Neural progenitor cell (in vitro differentiated cells): ENCODE results near the gene C1QTNF1. TPM values are rescaled to one million over a fixed set of nuclear protein-coding genes. Genes with fewer than 3 reads are reported as not detected.

Source experiments
- DNase-seq: peaks from one replicate; pipeline ENCODE4 v3.0.0-alpha.2; 2016; ENCODE audit warnings: low spot score
- H2AFZ ChIP-seq: fragments of 200-600 bp; sonication (generic); replicated peaks from 2 replicates; pipeline ENCODE4 v1.6.1; 2016; ENCODE audit warnings: antibody characterized with exemption
- H3F3A ChIP-seq: fragments of 200-600 bp; sonication (generic); 2 replicates; pipeline ENCODE4 v1.6.1; 2016; ENCODE audit warnings: antibody characterized with exemption, low read depth
- H3K27ac ChIP-seq: fragments of 200-600 bp; sonication (generic); 2 replicates; pipeline ENCODE4 v1.5.1; 2016; ENCODE audit warnings: mild to moderate bottlenecking
- H3K27me3 ChIP-seq: fragments of 200-600 bp; sonication (generic); 2 replicates; pipeline ENCODE4 v1.6.1; 2016; ENCODE audit warnings: mild to moderate bottlenecking, moderate library complexity
- H3K36me3 ChIP-seq: fragments of 200-600 bp; sonication (generic); 2 replicates; pipeline ENCODE4 v1.5.1; 2016
- H3K4me1 ChIP-seq: fragments of 200-600 bp; sonication (generic); 2 replicates; pipeline ENCODE4 v1.6.1; 2016; ENCODE audit warnings: mixed run types
- H3K4me2 ChIP-seq: fragments of 200-600 bp; sonication (generic); 2 replicates; pipeline ENCODE4 v1.6.1; 2016
- H3K4me3 ChIP-seq: fragments of 200-600 bp; sonication (generic); 2 replicates; pipeline ENCODE4 v1.5.1; 2016
- H3K79me2 ChIP-seq: fragments of 200-600 bp; sonication (generic); 2 replicates; pipeline ENCODE4 v1.6.1; 2016; ENCODE audit warnings: low read depth
- H3K9ac ChIP-seq: fragments of 200-600 bp; sonication (generic); 2 replicates; pipeline ENCODE4 v1.6.1; 2016
- H3K9me3 ChIP-seq: fragments of 200-600 bp; sonication (generic); 2 replicates; pipeline ENCODE4 v1.5.1; 2016; ENCODE audit warnings: low read depth
- H4K20me1 ChIP-seq: fragments of 200-600 bp; sonication (generic); 2 replicates; pipeline ENCODE4 v1.6.1; 2016; ENCODE audit warnings: low read depth
- H3K27ac Mint-ChIP-seq: 3 replicates; pipeline ENCODE4 v1.8.0; 2021; ENCODE audit warnings: mixed read lengths
- H3K27me3 Mint-ChIP-seq: 2 replicates; pipeline ENCODE4 v1.8.0; 2022; ENCODE audit warnings: low read depth, mild to moderate bottlenecking, inconsistent platforms, moderate library complexity, mixed read lengths; ENCODE audit not compliant: insufficient read depth
- H3K36me3 Mint-ChIP-seq: 3 replicates; pipeline ENCODE4 v1.8.0; 2021; ENCODE audit warnings: mixed read lengths
- H3K4me1 Mint-ChIP-seq: 3 replicates; pipeline ENCODE4 v1.8.0; 2021; ENCODE audit warnings: mixed read lengths
- H3K4me3 Mint-ChIP-seq: 3 replicates; pipeline ENCODE4 v1.8.0; 2021; ENCODE audit warnings: mild to moderate bottlenecking, moderate library complexity, mixed read lengths
- H3K9me3 Mint-ChIP-seq: 3 replicates; pipeline ENCODE4 v1.8.0; 2020; ENCODE audit warnings: mixed read lengths
- EZH2 ChIP-seq: fragments of 200-600 bp; sonication (generic); IDR thresholded peaks from 2 replicates; pipeline ENCODE4 v1.6.1; 2017; ENCODE audit warnings: antibody characterized with exemption, mild to moderate bottlenecking, moderate library complexity
- EZH2phosphoT487 ChIP-seq: fragments of 200-600 bp; sonication (generic); IDR thresholded peaks from 2 replicates; pipeline ENCODE4 v1.6.1; 2017; ENCODE audit warnings: antibody characterized with exemption
- total RNA-seq: library from RNA; depleted of rRNA; stranded (reverse); fragments of >200 nt; gene quantifications from 2 replicates; pipeline ENCODE4 v1.2.3, GENCODE V29; 2015; ENCODE audit warnings: low replicate concordance
- TF ChIP-seq, protein P1 (sequence below): fragments of 200-600 bp; sonication (generic); IDR thresholded peaks from 2 replicates; pipeline ENCODE4 v1.5.1; 2017; ENCODE audit warnings: antibody characterized with exemption, mild to moderate bottlenecking

C1QTNF1 gene
- total RNA-seq, 1 donor from 2014 or later = 1.4 TPM

- H3K36me3 ChIP-seq = no peaks in the 10 kb centered on the region
- no peaks in the 10 kb centered on the region for H3K9me3 ChIP-seq
- no peaks in the 10 kb centered on the region for H3K79me2 ChIP-seq
- no peaks in the 10 kb centered on the region for H3K27me3 ChIP-seq
- H3K27me3 Mint-ChIP-seq = peaks cover 13% of the 10 kb centered on the region
- no peak overlapping the region for H3K27ac Mint-ChIP-seq
- peaks cover 12% of the 10 kb centered on the region for H3F3A ChIP-seq
- H3K4me3 Mint-ChIP-seq = no peak overlapping the region
- H3K9me3 Mint-ChIP-seq = peaks cover 5% of the 10 kb centered on the region
- TF ChIP-seq, protein P1, sequence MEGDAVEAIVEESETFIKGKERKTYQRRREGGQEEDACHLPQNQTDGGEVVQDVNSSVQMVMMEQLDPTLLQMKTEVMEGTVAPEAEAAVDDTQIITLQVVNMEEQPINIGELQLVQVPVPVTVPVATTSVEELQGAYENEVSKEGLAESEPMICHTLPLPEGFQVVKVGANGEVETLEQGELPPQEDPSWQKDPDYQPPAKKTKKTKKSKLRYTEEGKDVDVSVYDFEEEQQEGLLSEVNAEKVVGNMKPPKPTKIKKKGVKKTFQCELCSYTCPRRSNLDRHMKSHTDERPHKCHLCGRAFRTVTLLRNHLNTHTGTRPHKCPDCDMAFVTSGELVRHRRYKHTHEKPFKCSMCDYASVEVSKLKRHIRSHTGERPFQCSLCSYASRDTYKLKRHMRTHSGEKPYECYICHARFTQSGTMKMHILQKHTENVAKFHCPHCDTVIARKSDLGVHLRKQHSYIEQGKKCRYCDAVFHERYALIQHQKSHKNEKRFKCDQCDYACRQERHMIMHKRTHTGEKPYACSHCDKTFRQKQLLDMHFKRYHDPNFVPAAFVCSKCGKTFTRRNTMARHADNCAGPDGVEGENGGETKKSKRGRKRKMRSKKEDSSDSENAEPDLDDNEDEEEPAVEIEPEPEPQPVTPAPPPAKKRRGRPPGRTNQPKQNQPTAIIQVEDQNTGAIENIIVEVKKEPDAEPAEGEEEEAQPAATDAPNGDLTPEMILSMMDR = no peak
- no peak for TF ChIP-seq EZH2phosphoT487
- no peak for TF ChIP-seq EZH2
- no peak for DNase-seq
- H3K27ac ChIP-seq = no peak overlapping the region
- H3K4me1 Mint-ChIP-seq = peaks cover 5% of the 10 kb centered on the region
- peaks cover 3% of the 10 kb centered on the region for H3K4me1 ChIP-seq
- H3K4me2 ChIP-seq = no peak overlapping the region
- no peak overlapping the region for H3K4me3 ChIP-seq
- H3K9ac ChIP-seq = no peak overlapping the region
- H2AFZ ChIP-seq = no peak overlapping the region
- no peaks in the 10 kb centered on the region for H3K36me3 Mint-ChIP-seq
- no peaks in the 10 kb centered on the region for H4K20me1 ChIP-seq
Measured at GRCh38 chr17:79038545-79039135, 14.7 kb downstream of the C1QTNF1 start.

- Histone ChIP-seq H3K4me2 (no peak overlapping the region), H3K4me3 (no peak overlapping the region), H3K79me2 (no peaks in the 10 kb centered on the region), H3K27me3 (peaks cover under 1% of the 10 kb centered on the region), H3K9me3 (no peaks in the 10 kb centered on the region), H3K4me1 (peaks cover 3% of the 10 kb centered on the region), H3K27ac (no peak overlapping the region), H2AFZ (no peak overlapping the region), H4K20me1 (no peaks in the 10 kb centered on the region), H3K9ac (no peak overlapping the region), H3F3A (peaks cover 12% of the 10 kb centered on the region), H3K36me3 (no peaks in the 10 kb centered on the region)
- Mint-ChIP-seq H3K27me3 (peaks cover 16% of the 10 kb centered on the region), H3K4me3 (no peak overlapping the region), H3K4me1 (peaks cover 5% of the 10 kb centered on the region), H3K36me3 (no peaks in the 10 kb centered on the region), H3K9me3 (peaks cover 5% of the 10 kb centered on the region), H3K27ac (no peak overlapping the region)
- TF ChIP-seq, protein P1 = no peak
- no peak for TF ChIP-seq EZH2
- TF ChIP-seq EZH2phosphoT487 = no peak
- no peak for DNase-seq
Measured at GRCh38 chr17:79039171-79039570, 15.2 kb downstream of the C1QTNF1 start.

DNA sequence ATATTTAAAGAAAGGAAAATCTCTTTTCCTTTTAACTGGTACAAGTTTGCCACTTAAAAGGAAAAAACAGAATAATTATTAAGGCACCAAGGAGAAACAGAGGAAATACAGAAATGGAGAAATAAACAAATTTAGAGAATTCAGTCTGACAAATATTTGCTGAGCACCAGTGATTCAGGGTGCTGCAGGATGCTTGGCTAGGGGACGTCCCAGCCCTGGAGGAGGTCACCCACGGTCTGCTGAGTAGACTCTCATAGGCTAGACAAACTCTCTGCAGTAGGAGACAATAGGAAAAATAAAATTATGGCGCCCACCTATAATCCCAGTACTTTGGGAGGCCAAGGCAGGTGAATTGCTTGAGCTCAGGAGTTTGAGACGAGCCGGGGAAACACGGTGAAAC, 15.9 kb downstream of the C1QTNF1 start:
- H3K27ac Mint-ChIP-seq = no peak overlapping the region
- Histone ChIP-seq H3K27me3 (peaks cover 8% of the 10 kb centered on the region), H3K36me3 (no peaks in the 10 kb centered on the region), H3F3A (peaks cover 12% of the 10 kb centered on the region), H3K4me2 (no peak overlapping the region), H2AFZ (no peak overlapping the region), H3K27ac (no peak overlapping the region), H3K9me3 (no peaks in the 10 kb centered on the region), H4K20me1 (no peaks in the 10 kb centered on the region), H3K79me2 (no peaks in the 10 kb centered on the region), H3K9ac (no peak overlapping the region), H3K4me1 (peaks cover 3% of the 10 kb centered on the region), H3K4me3 (no peak overlapping the region)
- H3K4me3 Mint-ChIP-seq = no peak overlapping the region
- H3K4me1 Mint-ChIP-seq = peaks cover 5% of the 10 kb centered on the region
- TF ChIP-seq EZH2phosphoT487 = no peak
- TF ChIP-seq, protein P1 = no peak
- no peak for TF ChIP-seq EZH2
- peaks cover 18% of the 10 kb centered on the region for H3K27me3 Mint-ChIP-seq
- DNase-seq = no peak
- no peaks in the 10 kb centered on the region for H3K36me3 Mint-ChIP-seq
- peaks cover 5% of the 10 kb centered on the region for H3K9me3 Mint-ChIP-seq
